GM20000 (cell line): ENCODE measurements around the gene TPPP3.

Source experiments
- DNase-seq: peaks from one replicate; pipeline ENCODE4 v3.0.0; 2012; ENCODE audit warnings: low spot score
- TF ChIP-seq, protein P1 (sequence below): IDR thresholded peaks from 2 replicates; pipeline ENCODE4 v1.5.1; 2012; ENCODE audit warnings: mild to moderate bottlenecking, control low read depth; ENCODE audit errors: extremely low read depth, missing control alignments

Gene TPPP3

DNA sequence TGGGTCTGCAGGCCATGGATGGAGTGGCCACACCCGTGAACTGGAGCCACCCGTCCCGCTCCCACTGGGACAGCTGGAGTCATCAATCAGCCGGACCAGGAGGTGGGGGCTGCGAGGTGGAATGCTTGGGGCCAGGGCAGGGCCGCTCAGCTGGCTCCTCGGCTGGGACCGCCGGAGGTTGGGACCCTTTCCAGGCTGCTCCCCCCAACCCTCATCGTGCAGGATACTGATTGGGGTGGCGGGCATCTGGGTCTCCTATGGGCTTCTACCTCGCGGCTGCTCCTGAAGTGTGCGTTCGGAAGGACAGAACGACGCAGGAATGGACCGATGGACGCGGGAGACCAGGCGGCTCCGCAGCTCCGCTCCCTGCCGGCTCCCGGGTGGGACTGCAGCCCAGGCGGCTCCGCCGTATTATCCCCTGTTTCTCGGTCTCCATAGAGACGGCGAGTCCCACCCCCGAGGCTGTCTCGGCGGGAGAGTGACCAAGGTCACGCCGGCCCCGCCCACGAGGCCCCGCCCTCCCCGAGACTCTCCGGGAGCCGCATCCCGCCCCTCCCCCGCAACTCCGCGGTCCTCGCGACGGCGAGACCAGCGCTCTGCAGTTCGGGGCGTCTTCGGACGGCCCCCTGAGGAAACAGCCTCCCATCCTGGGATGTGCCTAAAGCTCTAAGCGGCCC, at the start of gene TPPP3:
TSS of gene TPPP3 (minus strand) at position 388 of the 677 bp plus-strand sequence. CDS start 2,387 bp downstream, outside the sequence.
- DNase-seq, result peak; percentile 77
- TF ChIP-seq, protein P1, sequence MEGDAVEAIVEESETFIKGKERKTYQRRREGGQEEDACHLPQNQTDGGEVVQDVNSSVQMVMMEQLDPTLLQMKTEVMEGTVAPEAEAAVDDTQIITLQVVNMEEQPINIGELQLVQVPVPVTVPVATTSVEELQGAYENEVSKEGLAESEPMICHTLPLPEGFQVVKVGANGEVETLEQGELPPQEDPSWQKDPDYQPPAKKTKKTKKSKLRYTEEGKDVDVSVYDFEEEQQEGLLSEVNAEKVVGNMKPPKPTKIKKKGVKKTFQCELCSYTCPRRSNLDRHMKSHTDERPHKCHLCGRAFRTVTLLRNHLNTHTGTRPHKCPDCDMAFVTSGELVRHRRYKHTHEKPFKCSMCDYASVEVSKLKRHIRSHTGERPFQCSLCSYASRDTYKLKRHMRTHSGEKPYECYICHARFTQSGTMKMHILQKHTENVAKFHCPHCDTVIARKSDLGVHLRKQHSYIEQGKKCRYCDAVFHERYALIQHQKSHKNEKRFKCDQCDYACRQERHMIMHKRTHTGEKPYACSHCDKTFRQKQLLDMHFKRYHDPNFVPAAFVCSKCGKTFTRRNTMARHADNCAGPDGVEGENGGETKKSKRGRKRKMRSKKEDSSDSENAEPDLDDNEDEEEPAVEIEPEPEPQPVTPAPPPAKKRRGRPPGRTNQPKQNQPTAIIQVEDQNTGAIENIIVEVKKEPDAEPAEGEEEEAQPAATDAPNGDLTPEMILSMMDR, result no peak

DNA sequence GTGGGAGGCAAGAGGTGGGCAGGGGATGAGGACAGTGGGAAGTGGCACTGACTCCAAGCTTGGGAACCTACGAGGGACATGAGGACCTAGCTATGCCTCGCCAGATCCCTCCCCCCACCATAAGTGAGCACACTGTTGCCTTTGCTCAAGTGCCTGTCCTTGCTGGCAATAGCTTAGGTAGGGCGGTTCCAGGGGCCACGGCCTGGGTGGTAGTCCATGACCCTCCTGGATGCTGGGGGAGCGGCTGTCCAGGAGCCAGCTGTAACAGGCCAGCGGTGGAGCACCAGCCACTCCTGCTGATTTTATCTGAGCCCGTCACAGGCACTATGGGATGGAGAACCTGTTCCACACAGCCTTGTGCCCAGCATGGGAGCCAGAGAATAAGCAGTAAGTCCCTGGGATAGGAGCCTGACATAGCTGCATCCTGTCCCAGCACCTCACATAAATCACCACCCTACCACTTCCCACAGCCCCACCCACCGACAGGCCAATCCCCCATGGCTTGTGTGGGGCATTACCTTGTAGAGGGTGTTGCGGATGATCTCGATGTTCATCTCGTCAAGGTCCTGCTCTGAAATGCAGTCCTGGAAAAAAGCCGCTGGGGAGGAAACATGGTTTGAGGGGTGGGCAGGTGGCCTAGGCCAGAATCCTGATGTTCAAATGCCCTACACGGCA, 49.4 kb upstream of the TPPP3 start:
- TF ChIP-seq, protein P1, result no peak
- DNase-seq, result no peak

DNA sequence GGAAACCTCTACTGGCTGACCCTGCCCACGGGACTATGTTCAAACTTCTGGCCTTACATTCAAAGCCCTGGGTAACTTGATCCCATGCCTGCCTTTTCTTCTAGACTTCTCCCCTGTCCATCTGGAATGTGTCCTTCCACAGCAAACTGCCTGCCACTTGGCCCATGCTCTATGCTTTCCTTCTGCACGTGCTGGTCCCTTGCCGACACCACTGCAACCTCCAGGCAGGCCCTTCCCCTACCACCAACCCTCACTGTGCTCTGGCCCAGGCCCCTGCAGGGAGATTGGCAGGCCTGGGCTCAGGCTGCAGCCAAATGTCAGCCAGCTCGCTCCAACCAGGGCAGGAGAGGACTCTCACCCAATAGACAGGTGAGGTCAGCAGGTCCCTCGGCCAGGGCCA, 48.6 kb upstream of the TPPP3 start:
- TF ChIP-seq, protein P1, result no peak
- DNase-seq, result no peak

DNA sequence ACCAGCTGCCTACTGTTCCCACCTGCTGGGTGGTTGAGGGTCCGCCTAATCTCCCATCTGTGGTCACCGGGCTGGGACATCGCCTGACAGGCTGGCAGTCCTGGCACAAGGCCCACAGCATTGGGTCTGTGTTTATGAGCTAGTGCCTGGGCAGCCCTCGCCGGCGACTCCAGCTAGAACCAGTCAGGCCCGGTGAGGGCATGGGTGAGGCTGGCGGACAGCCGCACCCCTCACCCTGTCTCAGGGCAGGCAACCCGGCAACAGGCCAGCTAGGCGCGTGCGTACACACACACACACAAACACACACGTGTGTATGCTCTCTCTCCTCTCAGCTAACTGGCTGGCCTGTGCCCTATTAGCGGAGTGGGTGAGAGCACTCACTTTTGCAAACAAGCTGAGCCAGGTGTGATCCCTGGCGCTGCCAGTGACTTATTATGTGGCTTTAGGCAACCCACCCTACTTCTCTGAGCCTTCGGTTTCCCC, 48.0 kb upstream of the TPPP3 start:
- no peak for DNase-seq
- TF ChIP-seq, protein P1, result no peak

DNA sequence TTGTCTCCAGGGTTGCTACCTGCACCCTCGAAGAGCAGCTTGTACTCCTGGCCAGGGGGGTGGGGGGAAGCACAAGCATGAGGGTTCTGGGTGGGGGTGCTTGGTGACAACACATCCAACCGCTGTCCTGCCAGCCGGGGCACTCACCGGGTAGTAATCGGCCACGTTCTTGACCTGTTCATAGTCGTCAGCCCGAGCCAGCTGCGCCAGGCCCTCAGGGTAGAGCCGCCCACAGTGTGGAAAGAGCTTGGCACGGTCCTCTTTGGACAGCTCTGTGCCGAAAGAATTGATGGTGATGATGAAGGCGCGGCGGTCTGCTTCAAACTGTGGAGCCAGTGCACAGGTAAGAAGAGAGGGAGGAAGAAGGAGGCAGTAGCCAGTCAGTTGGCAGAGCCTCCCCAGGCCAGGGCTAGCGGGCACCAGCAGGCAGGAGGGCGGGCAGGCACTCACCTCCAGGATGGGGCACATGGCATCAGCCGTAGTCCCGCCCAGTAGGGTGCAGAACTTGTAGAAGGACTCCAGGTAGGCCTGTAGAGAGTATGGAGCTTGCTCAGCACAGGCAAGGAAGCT, 45.6 kb upstream of the TPPP3 start:
- DNase-seq, result no peak
- TF ChIP-seq, protein P1, result no peak

DNA sequence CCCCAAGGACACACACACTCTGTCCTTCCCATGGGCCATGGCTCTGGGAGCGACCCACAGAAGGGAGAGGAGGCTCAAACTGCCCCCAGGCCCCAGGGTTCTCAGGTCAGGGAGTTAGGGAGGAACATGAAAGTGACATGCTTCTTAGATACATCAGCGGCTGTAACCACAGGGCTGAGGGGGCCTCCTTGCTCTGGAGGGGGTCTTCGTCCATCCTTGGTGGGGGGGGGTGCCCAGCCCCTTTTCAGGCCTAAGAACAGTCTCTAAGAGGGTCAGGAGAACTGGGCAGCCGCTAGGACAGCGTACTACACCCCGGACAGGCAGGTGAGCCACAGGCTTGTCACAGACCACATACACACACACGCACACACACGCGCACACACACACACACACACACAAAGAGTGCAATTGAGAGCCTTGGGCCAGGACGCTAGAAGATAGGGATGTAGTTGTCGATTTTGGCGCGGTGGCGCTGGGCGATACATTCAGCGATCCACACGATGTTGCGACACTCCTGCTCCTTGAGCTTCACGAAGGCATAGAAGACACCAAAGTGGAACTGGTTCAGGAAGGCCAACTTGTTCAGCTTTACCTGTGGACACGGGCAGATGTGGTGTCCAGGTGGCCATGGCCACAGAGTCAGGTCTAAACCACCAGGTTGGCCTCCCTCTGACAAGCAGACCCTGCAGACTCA, 44.9 kb upstream of the TPPP3 start:
- DNase-seq, result no peak
- TF ChIP-seq, protein P1, result no peak

DNA sequence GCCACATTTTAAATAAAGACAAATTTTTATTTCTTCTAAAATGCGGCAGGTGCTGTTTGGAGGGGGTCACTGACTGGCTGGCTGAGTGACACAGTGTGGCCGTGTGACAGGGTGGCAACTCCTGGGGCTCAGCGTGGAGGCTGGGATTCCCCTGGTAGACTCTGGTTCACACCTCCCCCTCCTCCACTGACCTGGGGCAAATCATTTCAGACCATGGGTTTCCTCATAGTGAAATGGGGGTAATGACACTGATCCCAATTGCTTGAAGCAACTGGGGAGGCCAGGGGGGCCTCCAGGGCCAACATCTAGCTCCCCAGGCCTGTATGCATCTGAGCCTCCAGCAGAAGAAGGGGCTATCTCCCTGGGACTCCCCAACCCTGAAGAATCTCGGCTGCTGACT, 44.2 kb upstream of the TPPP3 start:
- peak; percentile 52 for DNase-seq
- TF ChIP-seq, protein P1, result no peak
